Progenitor cell of endocrine pancreas (in vitro differentiated cells): ENCODE results near the gene NIPBL. TPM values are rescaled to one million over a fixed set of nuclear protein-coding genes. Genes with fewer than 3 reads are reported as not detected.

Experiments used
- DNase-seq: peaks from one replicate; pipeline ENCODE4 v3.0.0; 2021; ENCODE audit warnings: low spot score; ENCODE audit not compliant: unreplicated experiment
- H3K27ac Mint-ChIP-seq: 2 replicates; pipeline ENCODE4 v1.8.0; 2021; ENCODE audit warnings: mild to moderate bottlenecking, moderate library complexity, mixed read lengths
- H3K27me3 Mint-ChIP-seq: 2 replicates; pipeline ENCODE4 v1.8.0; 2021; ENCODE audit warnings: mixed read lengths
- H3K36me3 Mint-ChIP-seq: 2 replicates; pipeline ENCODE4 v1.8.0; 2022; ENCODE audit warnings: mixed read lengths; ENCODE audit not compliant: insufficient read depth
- H3K4me1 Mint-ChIP-seq: 2 replicates; pipeline ENCODE4 v1.8.0; 2021; ENCODE audit warnings: low read depth, mixed read lengths
- H3K4me3 Mint-ChIP-seq: 2 replicates; pipeline ENCODE4 v1.8.0; 2021; ENCODE audit warnings: low read depth, mild to moderate bottlenecking, moderate library complexity, mixed read lengths
- H3K9me3 Mint-ChIP-seq: 2 replicates; pipeline ENCODE4 v1.8.0; 2021; ENCODE audit warnings: low read depth, mixed read lengths
- total RNA-seq: library from RNA; stranded (reverse); gene quantifications from 2 replicates; pipeline ENCODE4 v1.2.1, GENCODE V29; 2021
- TF ChIP-seq, protein P1 (sequence below): fragments of 200-600 bp; sonication (generic); IDR thresholded peaks from one replicate; pipeline ENCODE4 v1.5.0; 2021; ENCODE audit warnings: antibody characterized with exemption, mild to moderate bottlenecking; ENCODE audit not compliant: unreplicated experiment

The NIPBL gene
- total RNA-seq, 1 donor from 2014 or later: 85.6 TPM

DNA sequence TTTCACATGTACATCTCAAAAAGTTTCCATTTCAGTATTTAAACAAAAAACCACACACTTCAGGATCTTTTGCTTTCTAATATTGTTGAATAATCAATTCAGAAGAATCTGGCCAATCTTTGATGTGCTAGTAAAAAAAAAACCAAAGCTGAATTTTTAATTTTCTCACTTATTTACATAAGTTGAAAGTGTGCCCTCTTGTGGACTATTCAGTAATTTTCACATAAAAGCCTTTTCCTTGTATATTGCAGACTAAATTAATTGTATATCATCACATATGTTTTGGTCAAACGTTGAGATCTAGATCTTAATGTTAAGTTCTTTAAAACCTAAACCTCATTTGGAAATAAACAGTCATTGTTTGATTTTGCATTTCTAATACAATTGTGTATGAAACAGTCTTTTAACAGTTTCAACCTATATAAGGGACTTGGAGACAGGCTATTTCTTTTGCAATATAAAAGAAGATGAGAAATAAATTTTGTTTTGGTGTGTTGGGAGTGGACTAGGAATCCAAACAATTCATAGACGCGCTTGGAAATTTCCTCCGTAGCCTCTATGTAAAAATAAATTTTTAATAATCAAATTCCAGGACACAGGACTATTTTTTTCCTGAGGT lies 68.1 kb downstream of the NIPBL start:
- Mint-ChIP-seq H3K36me3 (no peaks in the 10 kb centered on the region), H3K27me3 (no peaks in the 10 kb centered on the region), H3K27ac (no peak overlapping the region), H3K4me1 (peaks cover 14% of the 10 kb centered on the region), H3K9me3 (no peaks in the 10 kb centered on the region), H3K4me3 (no peak overlapping the region)
- TF ChIP-seq, protein P1, sequence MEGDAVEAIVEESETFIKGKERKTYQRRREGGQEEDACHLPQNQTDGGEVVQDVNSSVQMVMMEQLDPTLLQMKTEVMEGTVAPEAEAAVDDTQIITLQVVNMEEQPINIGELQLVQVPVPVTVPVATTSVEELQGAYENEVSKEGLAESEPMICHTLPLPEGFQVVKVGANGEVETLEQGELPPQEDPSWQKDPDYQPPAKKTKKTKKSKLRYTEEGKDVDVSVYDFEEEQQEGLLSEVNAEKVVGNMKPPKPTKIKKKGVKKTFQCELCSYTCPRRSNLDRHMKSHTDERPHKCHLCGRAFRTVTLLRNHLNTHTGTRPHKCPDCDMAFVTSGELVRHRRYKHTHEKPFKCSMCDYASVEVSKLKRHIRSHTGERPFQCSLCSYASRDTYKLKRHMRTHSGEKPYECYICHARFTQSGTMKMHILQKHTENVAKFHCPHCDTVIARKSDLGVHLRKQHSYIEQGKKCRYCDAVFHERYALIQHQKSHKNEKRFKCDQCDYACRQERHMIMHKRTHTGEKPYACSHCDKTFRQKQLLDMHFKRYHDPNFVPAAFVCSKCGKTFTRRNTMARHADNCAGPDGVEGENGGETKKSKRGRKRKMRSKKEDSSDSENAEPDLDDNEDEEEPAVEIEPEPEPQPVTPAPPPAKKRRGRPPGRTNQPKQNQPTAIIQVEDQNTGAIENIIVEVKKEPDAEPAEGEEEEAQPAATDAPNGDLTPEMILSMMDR: peak; percentile 76
- DNase-seq: no peak

DNA sequence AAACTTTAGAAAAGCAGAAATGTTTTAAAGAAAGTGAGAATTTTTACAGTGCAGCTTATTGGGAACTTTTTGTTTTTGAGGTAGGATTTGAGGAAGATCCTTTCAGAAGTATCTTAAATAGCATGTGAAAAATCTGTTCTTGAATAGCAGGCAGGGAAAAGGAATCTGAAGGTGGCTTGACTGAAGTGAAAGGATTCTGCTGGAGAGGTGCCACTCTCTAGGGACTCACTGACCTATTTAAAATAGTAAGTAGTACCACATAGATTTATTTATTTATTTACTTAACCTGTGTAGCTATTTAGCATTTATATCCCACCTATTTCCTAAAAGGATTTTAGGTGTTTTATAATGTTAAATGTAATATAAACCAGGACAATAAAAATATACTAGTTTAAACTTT lies 69.1 kb downstream of the NIPBL start:
- Mint-ChIP-seq H3K36me3 (no peaks in the 10 kb centered on the region), H3K27me3 (no peaks in the 10 kb centered on the region), H3K27ac (no peak overlapping the region), H3K4me1 (peaks cover 12% of the 10 kb centered on the region), H3K9me3 (no peaks in the 10 kb centered on the region), H3K4me3 (no peak overlapping the region)
- DNase-seq: no peak
- TF ChIP-seq, protein P1: no peak

DNA sequence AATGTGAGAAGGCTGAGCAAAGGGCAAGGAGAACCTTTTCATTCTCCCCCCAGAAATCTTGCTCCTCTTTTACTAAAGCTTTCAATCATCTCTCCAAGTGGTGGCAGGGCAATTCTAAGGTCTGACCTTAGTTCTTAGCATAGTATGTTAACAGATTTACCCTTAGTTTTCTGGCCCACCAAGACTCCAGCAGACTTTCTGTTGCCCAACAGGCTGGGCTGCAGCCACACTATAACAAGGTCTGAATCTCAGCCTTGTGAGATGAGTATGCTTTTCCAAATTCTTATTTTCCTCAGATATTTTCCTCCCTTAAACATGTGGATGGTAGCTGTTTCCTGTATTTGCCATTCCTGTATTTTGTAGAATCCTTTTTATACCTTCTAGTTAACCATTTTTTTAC lies 69.5 kb downstream of the NIPBL start:
- H3K4me1 Mint-ChIP-seq: peaks cover 13% of the 10 kb centered on the region
- H3K9me3 Mint-ChIP-seq: no peaks in the 10 kb centered on the region
- H3K27ac Mint-ChIP-seq: no peak overlapping the region
- no peaks in the 10 kb centered on the region for H3K27me3 Mint-ChIP-seq
- no peak for DNase-seq
- TF ChIP-seq, protein P1: no peak
- H3K36me3 Mint-ChIP-seq: no peaks in the 10 kb centered on the region
- no peak overlapping the region for H3K4me3 Mint-ChIP-seq

DNA sequence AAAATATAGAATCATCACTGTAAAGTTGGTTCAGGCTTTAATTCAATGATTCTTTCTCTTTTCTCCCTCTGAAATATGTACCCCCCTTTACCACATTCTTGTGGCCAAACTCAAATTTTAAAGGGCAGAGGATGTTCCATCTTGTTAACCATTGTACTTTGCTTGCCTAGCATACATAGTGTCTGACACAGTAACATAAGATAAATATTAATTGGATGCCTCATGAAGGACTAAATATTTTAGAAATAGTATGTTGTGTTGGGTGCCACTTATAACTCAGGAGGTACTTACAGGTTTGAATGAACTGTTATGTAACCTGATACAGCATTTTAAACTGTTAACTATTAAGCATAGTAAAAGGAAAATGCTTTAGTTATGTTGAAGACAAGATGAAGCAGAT lies 71.5 kb downstream of the NIPBL start:
- TF ChIP-seq, protein P1: no peak
- peaks cover 16% of the 10 kb centered on the region for H3K4me1 Mint-ChIP-seq
- DNase-seq: no peak
- H3K36me3 Mint-ChIP-seq: peaks cover 1% of the 10 kb centered on the region
- no peak overlapping the region for H3K4me3 Mint-ChIP-seq
- no peaks in the 10 kb centered on the region for H3K9me3 Mint-ChIP-seq
- H3K27ac Mint-ChIP-seq: no peak overlapping the region
- H3K27me3 Mint-ChIP-seq: no peaks in the 10 kb centered on the region

DNA sequence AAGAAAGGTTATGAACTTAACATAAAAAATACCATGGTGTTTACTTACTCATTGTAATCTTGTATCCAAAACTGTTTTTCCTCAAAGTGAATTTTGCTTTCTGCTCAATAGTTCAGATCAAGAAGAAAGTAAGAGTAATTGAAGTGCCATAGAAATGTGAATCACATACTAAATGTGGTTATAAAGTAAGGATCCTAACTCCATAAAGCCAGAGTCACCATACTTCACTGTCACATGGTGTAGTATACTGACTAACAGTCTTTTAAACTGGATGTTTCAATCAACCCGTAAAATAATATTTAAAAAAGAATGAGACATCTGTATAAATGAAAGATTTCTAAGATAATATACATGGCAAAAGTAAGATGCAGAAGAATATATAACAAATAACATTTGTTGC lies 72.1 kb downstream of the NIPBL start:
- Mint-ChIP-seq H3K9me3 (no peaks in the 10 kb centered on the region), H3K36me3 (peaks cover 1% of the 10 kb centered on the region), H3K27me3 (no peaks in the 10 kb centered on the region)

More for the DNA sequence above, 72.1 kb downstream of the NIPBL start:
- Mint-ChIP-seq H3K4me1 (peaks cover 16% of the 10 kb centered on the region), H3K27ac (no peak overlapping the region), H3K4me3 (no peak overlapping the region)
- TF ChIP-seq, protein P1: no peak
- DNase-seq: no peak
